DND-41 (cell line): ENCODE results near the gene LRRC4B.

Experiments used
- EZH2 ChIP-seq: IDR thresholded peaks from 3 replicates; pipeline ENCODE4 v1.6.1; 2012; ENCODE audit warnings: borderline replicate concordance, low read depth, mild to moderate bottlenecking, moderate library complexity, low read length, inconsistent platforms; ENCODE audit not compliant: severe bottlenecking
- TF ChIP-seq, protein P1 (sequence below): IDR thresholded peaks from 2 replicates; pipeline ENCODE4 v1.5.1; 2012; ENCODE audit warnings: borderline replicate concordance, low read length, moderate library complexity, mild to moderate bottlenecking; ENCODE audit not compliant: poor library complexity, severe bottlenecking; ENCODE audit errors: extremely low read depth

DNA sequence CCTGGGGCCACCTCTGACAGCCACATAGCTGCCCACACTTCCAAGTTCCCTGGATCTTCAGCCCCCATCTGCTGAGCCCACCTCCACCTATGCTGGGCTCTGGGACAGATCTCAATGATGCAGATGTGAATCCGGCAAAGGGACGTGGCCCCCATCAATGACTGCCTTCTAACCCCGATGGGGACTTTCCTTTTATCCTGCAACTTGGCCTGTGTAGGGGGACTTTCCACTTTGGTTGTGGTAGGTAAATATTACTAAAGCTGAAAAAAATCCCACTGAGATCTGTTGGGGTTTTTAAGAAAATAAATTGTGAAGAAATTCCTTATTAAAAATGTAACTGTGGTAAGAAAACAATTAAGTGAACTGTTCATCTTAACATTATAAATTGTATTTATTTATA is 33.8 kb downstream of the LRRC4B start:
- TF ChIP-seq, protein P1, sequence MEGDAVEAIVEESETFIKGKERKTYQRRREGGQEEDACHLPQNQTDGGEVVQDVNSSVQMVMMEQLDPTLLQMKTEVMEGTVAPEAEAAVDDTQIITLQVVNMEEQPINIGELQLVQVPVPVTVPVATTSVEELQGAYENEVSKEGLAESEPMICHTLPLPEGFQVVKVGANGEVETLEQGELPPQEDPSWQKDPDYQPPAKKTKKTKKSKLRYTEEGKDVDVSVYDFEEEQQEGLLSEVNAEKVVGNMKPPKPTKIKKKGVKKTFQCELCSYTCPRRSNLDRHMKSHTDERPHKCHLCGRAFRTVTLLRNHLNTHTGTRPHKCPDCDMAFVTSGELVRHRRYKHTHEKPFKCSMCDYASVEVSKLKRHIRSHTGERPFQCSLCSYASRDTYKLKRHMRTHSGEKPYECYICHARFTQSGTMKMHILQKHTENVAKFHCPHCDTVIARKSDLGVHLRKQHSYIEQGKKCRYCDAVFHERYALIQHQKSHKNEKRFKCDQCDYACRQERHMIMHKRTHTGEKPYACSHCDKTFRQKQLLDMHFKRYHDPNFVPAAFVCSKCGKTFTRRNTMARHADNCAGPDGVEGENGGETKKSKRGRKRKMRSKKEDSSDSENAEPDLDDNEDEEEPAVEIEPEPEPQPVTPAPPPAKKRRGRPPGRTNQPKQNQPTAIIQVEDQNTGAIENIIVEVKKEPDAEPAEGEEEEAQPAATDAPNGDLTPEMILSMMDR: no peak
- TF ChIP-seq EZH2: no peak
